Neural progenitor cell (in vitro differentiated cells): ENCODE results near the gene BICD1. TPM values are rescaled to one million over a fixed set of nuclear protein-coding genes. Genes with fewer than 3 reads are reported as not detected.

Source experiments
- DNase-seq: peaks from one replicate; pipeline ENCODE4 v3.0.0-alpha.2; 2016; ENCODE audit warnings: low spot score
- H2AFZ ChIP-seq: fragments of 200-600 bp; sonication (generic); replicated peaks from 2 replicates; pipeline ENCODE4 v1.6.1; 2016; ENCODE audit warnings: antibody characterized with exemption
- H3F3A ChIP-seq: fragments of 200-600 bp; sonication (generic); 2 replicates; pipeline ENCODE4 v1.6.1; 2016; ENCODE audit warnings: antibody characterized with exemption, low read depth
- H3K27ac ChIP-seq: fragments of 200-600 bp; sonication (generic); 2 replicates; pipeline ENCODE4 v1.5.1; 2016; ENCODE audit warnings: mild to moderate bottlenecking
- H3K27me3 ChIP-seq: fragments of 200-600 bp; sonication (generic); 2 replicates; pipeline ENCODE4 v1.6.1; 2016; ENCODE audit warnings: mild to moderate bottlenecking, moderate library complexity
- H3K36me3 ChIP-seq: fragments of 200-600 bp; sonication (generic); 2 replicates; pipeline ENCODE4 v1.5.1; 2016
- H3K4me1 ChIP-seq: fragments of 200-600 bp; sonication (generic); 2 replicates; pipeline ENCODE4 v1.6.1; 2016; ENCODE audit warnings: mixed run types
- H3K4me2 ChIP-seq: fragments of 200-600 bp; sonication (generic); 2 replicates; pipeline ENCODE4 v1.6.1; 2016
- H3K4me3 ChIP-seq: fragments of 200-600 bp; sonication (generic); 2 replicates; pipeline ENCODE4 v1.5.1; 2016
- H3K79me2 ChIP-seq: fragments of 200-600 bp; sonication (generic); 2 replicates; pipeline ENCODE4 v1.6.1; 2016; ENCODE audit warnings: low read depth
- H3K9ac ChIP-seq: fragments of 200-600 bp; sonication (generic); 2 replicates; pipeline ENCODE4 v1.6.1; 2016
- H3K9me3 ChIP-seq: fragments of 200-600 bp; sonication (generic); 2 replicates; pipeline ENCODE4 v1.5.1; 2016; ENCODE audit warnings: low read depth
- H4K20me1 ChIP-seq: fragments of 200-600 bp; sonication (generic); 2 replicates; pipeline ENCODE4 v1.6.1; 2016; ENCODE audit warnings: low read depth
- H3K27ac Mint-ChIP-seq: 3 replicates; pipeline ENCODE4 v1.8.0; 2021; ENCODE audit warnings: mixed read lengths
- H3K27me3 Mint-ChIP-seq: 2 replicates; pipeline ENCODE4 v1.8.0; 2022; ENCODE audit warnings: low read depth, mild to moderate bottlenecking, inconsistent platforms, moderate library complexity, mixed read lengths; ENCODE audit not compliant: insufficient read depth
- H3K36me3 Mint-ChIP-seq: 3 replicates; pipeline ENCODE4 v1.8.0; 2021; ENCODE audit warnings: mixed read lengths
- H3K4me1 Mint-ChIP-seq: 3 replicates; pipeline ENCODE4 v1.8.0; 2021; ENCODE audit warnings: mixed read lengths
- H3K4me3 Mint-ChIP-seq: 3 replicates; pipeline ENCODE4 v1.8.0; 2021; ENCODE audit warnings: mild to moderate bottlenecking, moderate library complexity, mixed read lengths
- H3K9me3 Mint-ChIP-seq: 3 replicates; pipeline ENCODE4 v1.8.0; 2020; ENCODE audit warnings: mixed read lengths
- EZH2 ChIP-seq: fragments of 200-600 bp; sonication (generic); IDR thresholded peaks from 2 replicates; pipeline ENCODE4 v1.6.1; 2017; ENCODE audit warnings: antibody characterized with exemption, mild to moderate bottlenecking, moderate library complexity
- EZH2phosphoT487 ChIP-seq: fragments of 200-600 bp; sonication (generic); IDR thresholded peaks from 2 replicates; pipeline ENCODE4 v1.6.1; 2017; ENCODE audit warnings: antibody characterized with exemption
- total RNA-seq: library from RNA; depleted of rRNA; stranded (reverse); fragments of >200 nt; gene quantifications from 2 replicates; pipeline ENCODE4 v1.2.3, GENCODE V29; 2015; ENCODE audit warnings: low replicate concordance
- TF ChIP-seq, protein P1 (sequence below): fragments of 200-600 bp; sonication (generic); IDR thresholded peaks from 2 replicates; pipeline ENCODE4 v1.5.1; 2017; ENCODE audit warnings: antibody characterized with exemption, mild to moderate bottlenecking

Gene BICD1
- total RNA-seq, 1 donor from 2014 or later, result 23.6 TPM

DNA sequence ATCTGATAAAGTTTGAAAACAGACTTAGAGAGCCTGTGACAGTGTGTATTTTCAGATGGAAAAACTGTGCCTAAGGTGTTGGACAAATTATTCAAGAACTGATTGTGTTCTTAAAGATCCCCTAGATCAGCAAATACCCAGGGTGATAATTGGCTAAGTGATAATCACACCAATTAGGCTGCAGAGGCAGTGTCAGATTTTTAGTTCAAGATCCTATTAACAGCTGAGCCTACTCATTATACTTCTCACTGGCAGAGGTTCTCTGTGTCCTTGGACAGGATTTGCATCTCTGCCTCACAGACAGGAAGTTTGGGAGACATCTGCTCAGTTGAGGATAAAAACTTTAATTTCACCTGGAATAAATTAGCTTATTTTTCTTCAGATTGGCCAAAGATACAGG lies 288.4 kb downstream of the BICD1 start:
- H3K27me3 Mint-ChIP-seq, result peaks cover 9% of the 10 kb centered on the region
- H3K4me3 Mint-ChIP-seq, result no peak overlapping the region
- no peak for DNase-seq
- Histone ChIP-seq H2AFZ (no peak overlapping the region), H3F3A (peaks cover 28% of the 10 kb centered on the region), H3K4me2 (no peak overlapping the region), H4K20me1 (no peaks in the 10 kb centered on the region), H3K79me2 (peaks cover under 1% of the 10 kb centered on the region), H3K9me3 (no peaks in the 10 kb centered on the region), H3K36me3 (no peaks in the 10 kb centered on the region), H3K4me1 (no peaks in the 10 kb centered on the region), H3K9ac (no peak overlapping the region), H3K27me3 (peaks cover 11% of the 10 kb centered on the region), H3K4me3 (no peak overlapping the region), H3K27ac (no peak overlapping the region)
- H3K9me3 Mint-ChIP-seq, result no peaks in the 10 kb centered on the region
- TF ChIP-seq, protein P1, sequence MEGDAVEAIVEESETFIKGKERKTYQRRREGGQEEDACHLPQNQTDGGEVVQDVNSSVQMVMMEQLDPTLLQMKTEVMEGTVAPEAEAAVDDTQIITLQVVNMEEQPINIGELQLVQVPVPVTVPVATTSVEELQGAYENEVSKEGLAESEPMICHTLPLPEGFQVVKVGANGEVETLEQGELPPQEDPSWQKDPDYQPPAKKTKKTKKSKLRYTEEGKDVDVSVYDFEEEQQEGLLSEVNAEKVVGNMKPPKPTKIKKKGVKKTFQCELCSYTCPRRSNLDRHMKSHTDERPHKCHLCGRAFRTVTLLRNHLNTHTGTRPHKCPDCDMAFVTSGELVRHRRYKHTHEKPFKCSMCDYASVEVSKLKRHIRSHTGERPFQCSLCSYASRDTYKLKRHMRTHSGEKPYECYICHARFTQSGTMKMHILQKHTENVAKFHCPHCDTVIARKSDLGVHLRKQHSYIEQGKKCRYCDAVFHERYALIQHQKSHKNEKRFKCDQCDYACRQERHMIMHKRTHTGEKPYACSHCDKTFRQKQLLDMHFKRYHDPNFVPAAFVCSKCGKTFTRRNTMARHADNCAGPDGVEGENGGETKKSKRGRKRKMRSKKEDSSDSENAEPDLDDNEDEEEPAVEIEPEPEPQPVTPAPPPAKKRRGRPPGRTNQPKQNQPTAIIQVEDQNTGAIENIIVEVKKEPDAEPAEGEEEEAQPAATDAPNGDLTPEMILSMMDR, result no peak
- TF ChIP-seq EZH2phosphoT487, result no peak
- no peak for TF ChIP-seq EZH2
- no peak overlapping the region for H3K27ac Mint-ChIP-seq
- H3K4me1 Mint-ChIP-seq, result peaks cover 6% of the 10 kb centered on the region
- no peaks in the 10 kb centered on the region for H3K36me3 Mint-ChIP-seq

DNA sequence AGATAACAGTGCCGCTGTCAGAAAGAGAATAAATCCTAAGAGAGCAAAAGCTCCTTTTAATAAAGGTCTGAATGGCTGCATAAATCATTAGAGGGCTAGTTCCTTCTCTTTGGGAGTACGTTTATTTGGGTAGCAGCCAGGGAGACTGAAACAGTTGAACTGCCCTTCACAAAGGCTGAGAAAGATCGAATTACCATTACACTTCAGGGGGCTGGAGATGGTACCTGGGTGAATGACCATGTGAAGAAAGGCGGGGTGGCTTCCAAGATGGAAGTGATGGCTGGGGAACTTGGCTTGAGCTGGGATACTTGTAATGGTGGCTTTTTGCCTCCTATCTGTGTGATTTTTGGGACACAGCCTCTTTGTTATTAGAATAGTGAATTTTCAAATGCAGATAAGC lies 291.0 kb downstream of the BICD1 start:
- no peak for TF ChIP-seq EZH2phosphoT487
- TF ChIP-seq EZH2, result no peak
- TF ChIP-seq, protein P1, result no peak
- H3K9ac ChIP-seq, result no peak overlapping the region
- peaks cover 8% of the 10 kb centered on the region for H3K4me1 ChIP-seq
- no peaks in the 10 kb centered on the region for H3K36me3 ChIP-seq
- peaks cover 11% of the 10 kb centered on the region for H3K27me3 ChIP-seq
- peak overlapping the region; percentile 74 for H3K4me3 Mint-ChIP-seq
- H2AFZ ChIP-seq, result no peak overlapping the region
- peaks cover 39% of the 10 kb centered on the region for H3F3A ChIP-seq
- no peaks in the 10 kb centered on the region for H3K36me3 Mint-ChIP-seq
- peaks cover 23% of the 10 kb centered on the region for H3K27me3 Mint-ChIP-seq
- H3K79me2 ChIP-seq, result peaks cover 27% of the 10 kb centered on the region
- no peak overlapping the region for H3K4me2 ChIP-seq
- no peaks in the 10 kb centered on the region for H4K20me1 ChIP-seq
- DNase-seq, result no peak
- H3K4me3 ChIP-seq, result no peak overlapping the region
- no peak overlapping the region for H3K27ac ChIP-seq
- no peaks in the 10 kb centered on the region for H3K9me3 ChIP-seq
- H3K27ac Mint-ChIP-seq, result no peak overlapping the region
- no peaks in the 10 kb centered on the region for H3K9me3 Mint-ChIP-seq
- H3K4me1 Mint-ChIP-seq, result peaks cover 13% of the 10 kb centered on the region

DNA sequence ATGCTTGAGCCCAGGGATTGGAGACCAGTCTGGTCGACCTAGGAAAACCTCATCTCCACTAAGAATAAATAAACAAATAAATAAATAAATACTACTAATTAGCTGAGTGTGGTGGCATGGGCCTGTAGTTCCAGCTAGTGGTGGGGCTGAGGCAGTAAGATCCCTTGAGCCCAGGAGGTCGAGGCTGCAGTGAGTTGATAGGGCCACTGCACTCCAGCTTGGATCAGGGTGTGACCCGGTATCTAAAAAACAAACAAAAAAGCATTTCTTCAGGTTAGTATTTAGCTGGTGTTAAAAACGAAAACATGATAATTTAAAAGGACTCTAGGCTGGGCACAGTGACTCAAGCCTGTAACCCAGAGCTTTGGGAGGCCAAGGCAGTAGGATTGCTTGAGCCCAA lies 291.5 kb downstream of the BICD1 start:
- H3K9me3 ChIP-seq, result no peaks in the 10 kb centered on the region
- no peak for DNase-seq
- H2AFZ ChIP-seq, result no peak overlapping the region
- peak overlapping the region; percentile 92 for H3K4me2 ChIP-seq
- peaks cover 13% of the 10 kb centered on the region for H3K4me1 Mint-ChIP-seq
- no peak overlapping the region for H3K4me3 ChIP-seq
- H3K27me3 Mint-ChIP-seq, result peaks cover 23% of the 10 kb centered on the region
- no peak overlapping the region for H3K27ac Mint-ChIP-seq
- peaks cover 11% of the 10 kb centered on the region for H3K27me3 ChIP-seq
- peak overlapping the region; percentile 83 for H3K4me3 Mint-ChIP-seq
- H3K9me3 Mint-ChIP-seq, result no peaks in the 10 kb centered on the region
- H3F3A ChIP-seq, result peaks cover 39% of the 10 kb centered on the region
- no peaks in the 10 kb centered on the region for H4K20me1 ChIP-seq
- no peaks in the 10 kb centered on the region for H3K36me3 Mint-ChIP-seq
- no peak overlapping the region for H3K27ac ChIP-seq
- H3K9ac ChIP-seq, result no peak overlapping the region
- TF ChIP-seq EZH2 (no peak), EZH2phosphoT487 (no peak)
- TF ChIP-seq, protein P1, result no peak
- H3K36me3 ChIP-seq, result no peaks in the 10 kb centered on the region
- peaks cover 8% of the 10 kb centered on the region for H3K4me1 ChIP-seq
- peaks cover 32% of the 10 kb centered on the region for H3K79me2 ChIP-seq
